A549 (cell line): ENCODE measurements around the gene ATXN7. TPM values are rescaled to one million over a fixed set of nuclear protein-coding genes. Genes with fewer than 3 reads are reported as not detected.

Source experiments
- ATAC-seq, 2 experiments: fragments of 200-7000 bp in 1 of 2; fragments of >200 bp in 1 of 2; cut with Nextera tagmentation in 1 of 2; cut with Tn5 transposase in 1 of 2; 3 replicates each; pipeline versions ENCODE4 v1.8.0 to v1.9.1; 2018 to 2020; ENCODE audit warnings: mild to moderate bottlenecking in 1 of 2, moderate library complexity in 1 of 2
- CTCF ChIA-PET: fragments of 300-600 bp; sonication (Branson Sonifier 250); formaldehyde crosslinking; extraction: SDS; loops from one replicate; lab custom pipeline; 2021; ENCODE audit warnings: antibody characterized with exemption, inconsistent platforms; lab: Yijun Ruan, JAX
- POLR2A ChIA-PET: fragments of 350-600 bp; formaldehyde crosslinking; extraction: SDS; loops from one replicate; lab custom pipeline; 2021; ENCODE audit warnings: antibody characterized with exemption, inconsistent platforms; lab: Yijun Ruan, JAX
- DNase-seq, 2 experiments: peaks; one replicate each; pipeline versions ENCODE4 v3.0.0 to v3.0.0-alpha.2; 2011 to 2016; ENCODE audit warnings: low read depth in 1 of 2, low spot score in 1 of 2
- FAIRE-seq: peaks from 2 replicates; lab custom pipeline; 2011; peaks lifted over from hg19 to GRCh38; lab: Jason Lieb, UNC
- H3K27ac ChIP-seq, 2 experiments: fragments of >200 bp; sonication (Bioruptor Twin); formaldehyde crosslinking; 3 replicates each; pipeline ENCODE4 v1.5.1; 2016 to 2017
- H3K4me1 ChIP-seq: fragments of >200 bp; sonication (Bioruptor Twin); formaldehyde crosslinking; 3 replicates; pipeline ENCODE4 v1.6.1; 2016
- H3K4me2 ChIP-seq: fragments of >200 bp; sonication (Bioruptor Twin); formaldehyde crosslinking; 3 replicates; pipeline ENCODE4 v1.6.1; 2016
- H3K4me3 ChIP-seq: fragments of >200 bp; sonication (Bioruptor Twin); formaldehyde crosslinking; 3 replicates; pipeline ENCODE4 v1.5.1; 2016
- H3K9me3 ChIP-seq: fragments of >200 bp; sonication (Bioruptor Twin); formaldehyde crosslinking; 3 replicates; pipeline ENCODE4 v1.6.1; 2016
- BHLHE40 ChIP-seq: IDR thresholded peaks from 2 replicates; pipeline ENCODE4 v1.6.1; 2012; ENCODE audit warnings: low read depth, low read length, inconsistent platforms
- CBX2 ChIP-seq: fragments of 200-600 bp; sonication (generic); IDR thresholded peaks from 2 replicates; pipeline ENCODE4 v1.6.1; 2016; ENCODE audit warnings: low read depth, mild to moderate bottlenecking, borderline replicate concordance
- CBX8 ChIP-seq: fragments of 200-600 bp; sonication (generic); IDR thresholded peaks from 2 replicates; pipeline ENCODE4 v1.6.1; 2016
- CHD2 ChIP-seq: fragments of 150-350 bp; IDR thresholded peaks from 2 replicates; pipeline ENCODE4 v1.6.1; 2014; ENCODE audit warnings: low read length; ENCODE audit not compliant: partially characterized antibody
- FOSL2 ChIP-seq, 2 experiments: fragments of 450-650 bp in 1 of 2; fragments of >200 bp in 1 of 2; sonication (Bioruptor Twin) in 1 of 2; formaldehyde crosslinking; IDR thresholded peaks; 2 replicates each; pipeline versions ENCODE4 v1.5.0 to v1.6.1; 2016 to 2020; ENCODE audit warnings: mild to moderate bottlenecking in 1 of 2, moderate library complexity in 1 of 2
- GATA3 ChIP-seq: IDR thresholded peaks from 2 replicates; pipeline ENCODE4 v1.6.1; 2012; ENCODE audit warnings: borderline replicate concordance
- HES2 ChIP-seq: fragments of >200 bp; sonication (Bioruptor Twin); formaldehyde crosslinking; IDR thresholded peaks from 2 replicates; pipeline ENCODE4 v1.6.1; 2016
- HEYL ChIP-seq: fragments of 250-450 bp; sonication (Bioruptor Pico); IDR thresholded peaks from 2 replicates; pipeline ENCODE4 v1.8.0; 2021; ENCODE audit warnings: mild to moderate bottlenecking, moderate library complexity
- HOXB13 ChIP-seq: fragments of 250-450 bp; sonication (Bioruptor Pico); IDR thresholded peaks from 2 replicates; pipeline ENCODE4 v1.5.0; 2020; ENCODE audit warnings: low read depth, mild to moderate bottlenecking, moderate library complexity
- HOXB5 ChIP-seq: fragments of 250-450 bp; sonication (Bioruptor Pico); IDR thresholded peaks from 2 replicates; pipeline ENCODE4 v1.5.0; 2020; ENCODE audit warnings: mild to moderate bottlenecking, moderate library complexity
- JUN ChIP-seq, 2 experiments: fragments of >200 bp; sonication (Bioruptor Twin); formaldehyde crosslinking; IDR thresholded peaks; 2 replicates in 1 of 2; 3 replicates in 1 of 2; pipeline ENCODE4 v1.6.1; 2016 to 2017
- KDM5A ChIP-seq: fragments of 200-600 bp; sonication (generic); IDR thresholded peaks from 2 replicates; pipeline ENCODE4 v1.6.1; 2016; ENCODE audit warnings: antibody characterized with exemption, mild to moderate bottlenecking
- MAZ ChIP-seq: fragments of 150-350 bp; IDR thresholded peaks from 2 replicates; pipeline ENCODE4 v1.6.1; 2014; ENCODE audit warnings: antibody characterized with exemption, low read depth, low read length, borderline replicate concordance
- MYC ChIP-seq: IDR thresholded peaks from 2 replicates; pipeline ENCODE4 v1.6.1; 2012; ENCODE audit warnings: mild to moderate bottlenecking, inconsistent platforms, low read length, improper control_type of control experiment, borderline replicate concordance
- NR3C1 ChIP-seq: fragments of >200 bp; sonication (Bioruptor Twin); formaldehyde crosslinking; IDR thresholded peaks from 3 replicates; pipeline ENCODE4 v1.6.1; 2017
- PBX3 ChIP-seq: IDR thresholded peaks from 2 replicates; pipeline ENCODE4 v1.6.1; 2012
- POLR2A ChIP-seq: IDR thresholded peaks from 2 replicates; pipeline ENCODE4 v1.6.1; 2012; ENCODE audit warnings: mild to moderate bottlenecking, low read length
- RAD21 ChIP-seq, 2 experiments: fragments of >200 bp in 1 of 2; sonication (Bioruptor Twin) in 1 of 2; formaldehyde crosslinking in 1 of 2; IDR thresholded peaks in 1 of 2; conservative IDR thresholded peaks in 1 of 2; 2 replicates in 1 of 2; 3 replicates in 1 of 2; pipeline ENCODE4 v1.6.1; 2012 to 2018; ENCODE audit warnings: inconsistent platforms in 1 of 2
- RARB ChIP-seq: fragments of 250-450 bp; sonication (Bioruptor Pico); IDR thresholded peaks from 2 replicates; pipeline ENCODE4 v1.8.0; 2021; ENCODE audit warnings: mild to moderate bottlenecking, moderate library complexity
- RCOR1 ChIP-seq: fragments of 150-350 bp; IDR thresholded peaks from 2 replicates; pipeline ENCODE4 v1.6.1; 2014; ENCODE audit warnings: antibody characterized with exemption, low read length, low read depth
- RFX5 ChIP-seq: fragments of 450-650 bp; IDR thresholded peaks from 2 replicates; pipeline ENCODE4 v1.7.1; 2014; ENCODE audit warnings: antibody characterized with exemption, mild to moderate bottlenecking, moderate library complexity
- SMC3 ChIP-seq: fragments of >200 bp; sonication (Bioruptor Twin); formaldehyde crosslinking; IDR thresholded peaks from 3 replicates; pipeline ENCODE4 v1.6.1; 2018; ENCODE audit warnings: inconsistent platforms
- TP53 ChIP-seq: fragments of 250-450 bp; sonication (Bioruptor Pico); IDR thresholded peaks from 2 replicates; pipeline ENCODE4 v1.5.0; 2021; ENCODE audit warnings: mild to moderate bottlenecking, moderate library complexity
- ZSCAN20 ChIP-seq: fragments of 250-450 bp; sonication (Bioruptor Pico); IDR thresholded peaks from 2 replicates; pipeline ENCODE4 v1.8.0; 2022; ENCODE audit warnings: mild to moderate bottlenecking, moderate library complexity
- WGBS: methylation state at CpG from one replicate; pipeline ENCODE4 v1.1.6; 2017; ENCODE audit errors: missing lambda C conversion rate; 5-methylcytosine and 5-hydroxymethylcytosine counted together
- polyA plus RNA-seq, 4 experiments: library from polyadenylated mRNA; depleted of rRNA in 3 of 4; stranded (reverse); fragments of >200 nt; fragmentation: RNase III in 1 of 4; extraction: RNeasy Plus Mini Kit Qiagen cat#74134 plus additional on column Dnase treatment in 1 of 4; gene quantifications; 2 replicates in 3 of 4; 3 replicates in 1 of 4; pipeline ENCODE4 v1.2.3, GENCODE V29; 2011 to 2017
- TF ChIP-seq, protein P1 (sequence below): fragments of 450-650 bp; IDR thresholded peaks from 2 replicates; pipeline ENCODE4 v1.6.1; 2014; ENCODE audit warnings: antibody characterized with exemption
- TF ChIP-seq, protein P2 (sequence below): fragments of >200 bp; sonication (Bioruptor Twin); formaldehyde crosslinking; IDR thresholded peaks from 3 replicates; pipeline ENCODE4 v1.6.1; 2016

The ATXN7 gene
- polyA plus RNA-seq, 2 of the 4 experiments (the other 2 are of a cell fraction), result 5.4 to 7.3 TPM

DNA sequence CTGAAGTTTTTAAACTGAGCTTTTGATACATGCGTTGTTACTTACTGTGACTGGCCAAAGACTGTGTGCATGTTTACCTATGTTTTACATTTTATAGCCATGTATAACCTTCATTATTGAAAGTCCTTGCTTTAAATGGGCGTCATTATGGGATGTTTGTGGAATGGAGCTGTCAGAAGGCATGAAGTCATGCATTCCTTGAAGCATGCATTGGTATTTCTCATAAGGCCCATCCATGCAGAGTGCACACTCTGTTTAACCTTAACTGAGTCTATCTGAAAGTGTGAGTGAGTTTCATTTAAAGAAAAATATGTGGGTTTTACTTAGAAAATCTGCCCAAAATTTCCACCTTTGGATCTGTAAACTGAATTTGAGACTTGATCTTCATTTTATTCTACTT lies 108.5 kb downstream of the ATXN7 start:
- ATAC-seq (no peak), FAIRE-seq (no peak), DNase-seq (no peak)
- CTCF ChIA-PET, result interaction anchor here (1.0 to 4.4 kb wide), 3 partner anchors 10 to 21 kb away, joined by 3 to 18 read pairs (median 5); no protein-coding TSS in a partner anchor
- Histone ChIP-seq H3K4me2 (no peak overlapping the region), H3K4me1 (peaks cover 47% of the 10 kb centered on the region), H3K27ac (no peak overlapping the region), H3K9me3 (no peaks in the 10 kb centered on the region), H3K4me3 (no peak overlapping the region)
- TF ChIP-seq KDM5A (no peak), PBX3 (no peak), NR3C1 (no peak), HEYL (CRISPR knock-in tag) (no peak), FOSL2 (IDR thresholded peaks at IDR 0.05) (no peak), FOSL2 (CRISPR knock-in tag; IDR thresholded peaks at IDR 0.05) (no peak), RCOR1 (no peak), CHD2 (no peak), ZSCAN20 (CRISPR knock-in tag) (no peak), MYC (no peak), SMC3 (no peak), CBX2 (no peak)
- TF ChIP-seq, protein P1, sequence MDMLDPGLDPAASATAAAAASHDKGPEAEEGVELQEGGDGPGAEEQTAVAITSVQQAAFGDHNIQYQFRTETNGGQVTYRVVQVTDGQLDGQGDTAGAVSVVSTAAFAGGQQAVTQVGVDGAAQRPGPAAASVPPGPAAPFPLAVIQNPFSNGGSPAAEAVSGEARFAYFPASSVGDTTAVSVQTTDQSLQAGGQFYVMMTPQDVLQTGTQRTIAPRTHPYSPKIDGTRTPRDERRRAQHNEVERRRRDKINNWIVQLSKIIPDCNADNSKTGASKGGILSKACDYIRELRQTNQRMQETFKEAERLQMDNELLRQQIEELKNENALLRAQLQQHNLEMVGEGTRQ, result no peak
- POLR2A ChIA-PET, result no interaction called here
- 92% methylated on average over 2 of the region's 2 CpGs for WGBS

DNA sequence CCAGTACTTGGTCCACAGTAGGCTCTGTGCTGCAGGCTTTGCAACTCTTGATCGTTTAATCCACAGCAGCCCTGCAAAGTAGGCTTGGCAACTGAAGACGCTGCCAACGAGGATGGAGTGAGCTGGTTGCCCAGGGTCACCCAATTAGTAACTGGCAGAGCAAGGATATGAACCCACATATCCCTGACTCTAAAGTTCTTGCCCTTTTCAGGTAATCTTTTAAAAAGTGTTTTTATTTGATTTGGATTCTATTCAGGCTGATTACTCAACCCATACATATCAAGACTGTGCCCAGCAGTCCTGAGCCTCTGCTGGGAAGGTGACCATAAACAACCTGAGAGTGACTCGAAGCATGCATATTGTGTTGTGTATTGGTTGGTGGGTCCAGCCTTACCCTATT lies 109.3 kb downstream of the ATXN7 start:
- H3K27ac ChIP-seq, result no peak overlapping the region
- no peak for TF ChIP-seq HES2
- TF ChIP-seq, protein P2, sequence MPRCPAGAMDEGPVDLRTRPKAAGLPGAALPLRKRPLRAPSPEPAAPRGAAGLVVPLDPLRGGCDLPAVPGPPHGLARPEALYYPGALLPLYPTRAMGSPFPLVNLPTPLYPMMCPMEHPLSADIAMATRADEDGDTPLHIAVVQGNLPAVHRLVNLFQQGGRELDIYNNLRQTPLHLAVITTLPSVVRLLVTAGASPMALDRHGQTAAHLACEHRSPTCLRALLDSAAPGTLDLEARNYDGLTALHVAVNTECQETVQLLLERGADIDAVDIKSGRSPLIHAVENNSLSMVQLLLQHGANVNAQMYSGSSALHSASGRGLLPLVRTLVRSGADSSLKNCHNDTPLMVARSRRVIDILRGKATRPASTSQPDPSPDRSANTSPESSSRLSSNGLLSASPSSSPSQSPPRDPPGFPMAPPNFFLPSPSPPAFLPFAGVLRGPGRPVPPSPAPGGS, result no peak
- TF ChIP-seq CBX8, result no peak
- no peak for TF ChIP-seq POLR2A
- TF ChIP-seq MAZ, result no peak
- no peak for TF ChIP-seq JUN (IDR thresholded peaks at IDR 0.05)
- no peak for TF ChIP-seq RFX5
- no peak for TF ChIP-seq BHLHE40
- no peak for TF ChIP-seq FOSL2 (IDR thresholded peaks at IDR 0.05)
- TF ChIP-seq FOSL2 (CRISPR knock-in tag; IDR thresholded peaks at IDR 0.05), result no peak
- TF ChIP-seq, protein P1, result no peak
- no peak for TF ChIP-seq HOXB13
- TF ChIP-seq HOXB5 (CRISPR knock-in tag), result no peak
- TF ChIP-seq RARB, result no peak
- TF ChIP-seq GATA3, result no peak
- no peak for TF ChIP-seq RAD21 (conservative IDR thresholded peaks at IDR 0.05 in 1 of 2, IDR thresholded peaks at IDR 0.05 in 1 of 2)
- TF ChIP-seq MYC, result no peak
- TF ChIP-seq TP53 (CRISPR knock-in tag), result no peak
- ATAC-seq, result no peak
- DNase-seq, result no peak
- H3K4me3 ChIP-seq, result no peak overlapping the region
- ChIA-PET CTCF (interaction anchor here (1.5 to 4.4 kb wide), 2 partner anchors 11 to 20 kb away, joined by 5 to 18 read pairs; no protein-coding TSS in a partner anchor), POLR2A (no interaction called here)
- no peak overlapping the region for H3K4me2 ChIP-seq
- 83% methylated on average over 4 of the region's 4 CpGs for WGBS
- H3K9me3 ChIP-seq, result no peaks in the 10 kb centered on the region
- FAIRE-seq, result no peak
- H3K4me1 ChIP-seq, result peaks cover 39% of the 10 kb centered on the region
